Stromal cell of bone marrow (primary cell): Measurements from ENCODE around the gene PDGFRA.

Source experiments
- DNase-seq: peaks from one replicate; pipeline ENCODE4 v3.0.0-alpha.2; 2012; ENCODE audit warnings: low read depth

PDGFRA gene

DNA sequence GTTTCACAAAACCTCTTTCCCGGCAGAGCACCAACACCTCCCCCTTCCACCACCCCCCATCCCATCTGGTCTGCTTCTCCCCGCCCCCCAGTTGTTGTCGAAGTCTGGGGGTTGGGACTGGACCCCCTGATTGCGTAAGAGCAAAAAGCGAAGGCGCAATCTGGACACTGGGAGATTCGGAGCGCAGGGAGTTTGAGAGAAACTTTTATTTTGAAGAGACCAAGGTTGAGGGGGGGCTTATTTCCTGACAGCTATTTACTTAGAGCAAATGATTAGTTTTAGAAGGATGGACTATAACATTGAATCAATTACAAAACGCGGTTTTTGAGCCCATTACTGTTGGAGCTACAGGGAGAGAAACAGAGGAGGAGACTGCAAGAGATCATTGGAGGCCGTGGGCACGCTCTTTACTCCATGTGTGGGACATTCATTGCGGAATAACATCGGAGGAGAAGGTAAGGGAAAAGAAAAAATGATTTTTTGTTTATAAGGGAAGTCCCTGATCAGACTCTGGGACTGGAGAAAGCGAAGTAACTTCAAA is at the start of gene PDGFRA:
TSS of gene PDGFRA (plus strand) at position 333 of the 541 bp plus-strand sequence. CDS start 29,476 bp downstream, outside the sequence.
- DNase-seq = peak; percentile 97

DNA sequence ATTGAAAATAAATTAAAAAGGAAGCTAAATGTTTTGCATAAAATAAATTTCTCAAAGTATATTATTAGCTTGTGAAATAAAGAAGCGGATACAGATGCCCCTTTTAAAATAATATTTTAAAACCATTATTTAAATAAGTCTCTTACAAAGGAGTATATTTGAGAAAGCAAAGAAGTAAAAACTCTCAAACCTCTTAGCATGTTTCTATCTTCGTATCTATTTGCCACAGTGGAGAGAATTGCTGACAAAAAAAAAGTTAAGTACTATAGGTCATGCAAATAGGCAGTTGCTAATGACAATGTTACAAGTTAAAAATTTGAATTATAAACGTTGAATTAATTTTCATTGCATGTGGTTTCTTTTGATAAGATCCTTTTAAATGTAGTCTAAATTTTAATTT is 44.5 kb upstream of the PDGFRA start:
- DNase-seq = no peak

GRCh38 chr4:54185044-54185780 is 43.9 kb upstream of the PDGFRA start:
- no peak for DNase-seq

DNA sequence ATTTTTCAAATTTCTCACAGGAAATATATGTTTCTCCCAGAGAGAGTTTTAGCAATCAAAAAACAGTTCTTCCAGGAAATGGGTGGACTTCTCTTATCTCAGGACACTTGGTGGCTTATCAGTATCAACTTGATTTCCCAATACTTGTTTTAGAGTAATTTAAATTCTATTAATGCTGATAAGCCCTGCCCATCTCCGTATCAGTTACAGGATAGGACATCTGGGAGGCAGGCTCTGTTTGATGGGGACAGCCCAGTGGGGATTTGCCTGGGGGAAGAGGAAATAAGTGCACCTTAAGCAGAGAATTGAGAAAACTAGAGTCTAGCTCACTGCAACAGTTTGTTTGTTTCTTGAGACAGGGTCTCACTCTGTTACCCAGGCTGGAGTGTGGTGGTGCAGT is 43.2 kb upstream of the PDGFRA start:
- no peak for DNase-seq

- no peak for DNase-seq
Observed at GRCh38 chr4:54186371-54186770, 42.7 kb upstream of the PDGFRA start.

GRCh38 chr4:54187148-54187547 is 41.9 kb upstream of the PDGFRA start:
- DNase-seq = no peak

DNA sequence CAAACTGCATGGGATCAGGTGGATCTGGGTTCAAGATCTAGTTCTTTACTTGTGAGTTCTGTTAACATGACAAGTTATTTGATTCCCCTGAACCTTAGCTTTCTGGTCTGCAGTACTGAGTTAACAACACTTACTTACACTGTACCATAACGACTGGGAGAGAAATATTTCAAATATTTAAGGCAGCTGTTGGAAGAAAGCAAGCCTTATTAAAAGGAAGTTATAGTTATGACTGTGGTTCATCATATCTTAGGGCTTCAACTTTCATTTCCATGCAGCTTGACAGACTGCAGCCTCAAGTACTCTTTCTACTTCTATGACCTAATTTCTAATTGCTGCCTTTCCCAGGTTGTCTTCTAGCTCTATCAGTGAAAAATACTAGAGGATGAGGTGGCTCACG is 40.0 kb upstream of the PDGFRA start:
- DNase-seq = no peak

- no peak for DNase-seq
Observed at GRCh38 chr4:54192811-54193210, 36.3 kb upstream of the PDGFRA start.

DNA sequence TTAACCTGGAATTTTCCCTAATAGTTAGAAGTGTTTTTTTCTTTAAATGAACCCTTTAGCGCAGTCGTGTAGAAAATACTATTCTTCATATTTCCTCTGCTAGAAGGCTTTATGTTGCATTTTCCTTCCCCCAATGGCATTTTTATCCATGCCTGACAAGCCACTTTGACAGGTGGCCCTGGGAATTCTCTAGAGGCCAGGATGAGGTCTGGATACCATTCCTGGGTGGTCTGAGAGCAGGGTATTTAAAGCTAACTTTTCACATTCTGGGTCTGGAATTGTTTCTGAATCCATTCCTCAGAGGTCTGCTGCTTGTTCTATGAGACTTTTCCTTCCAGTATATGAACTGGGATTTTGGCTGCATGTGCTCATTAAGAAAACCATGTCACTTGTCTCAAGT is 31.2 kb upstream of the PDGFRA start:
- DNase-seq = no peak

GRCh38 chr4:54199919-54200318 is 29.2 kb upstream of the PDGFRA start:
- no peak for DNase-seq

GRCh38 chr4:54209617-54210016 is 19.5 kb upstream of the PDGFRA start:
- no peak for DNase-seq

DNA sequence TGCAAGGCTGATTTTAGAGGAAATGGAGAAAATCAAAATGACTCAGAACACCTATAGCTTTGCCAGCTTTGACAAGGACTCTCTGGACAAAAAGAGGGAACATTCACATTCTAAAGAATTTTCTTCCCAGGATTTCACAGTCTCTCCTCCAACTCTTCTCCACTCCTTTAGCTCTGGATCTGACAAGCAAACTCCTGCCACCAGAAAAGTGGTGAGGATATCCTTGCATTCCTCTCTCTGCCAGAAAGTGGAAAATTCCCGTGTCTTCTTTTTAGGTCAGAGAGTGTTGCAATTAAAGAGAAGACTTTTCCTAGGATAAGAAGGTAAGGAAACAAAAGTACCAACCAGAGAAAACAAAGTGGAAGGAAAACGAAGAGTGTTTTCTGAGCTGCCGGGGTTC is 16.1 kb upstream of the PDGFRA start:
- no peak for DNase-seq

DNA sequence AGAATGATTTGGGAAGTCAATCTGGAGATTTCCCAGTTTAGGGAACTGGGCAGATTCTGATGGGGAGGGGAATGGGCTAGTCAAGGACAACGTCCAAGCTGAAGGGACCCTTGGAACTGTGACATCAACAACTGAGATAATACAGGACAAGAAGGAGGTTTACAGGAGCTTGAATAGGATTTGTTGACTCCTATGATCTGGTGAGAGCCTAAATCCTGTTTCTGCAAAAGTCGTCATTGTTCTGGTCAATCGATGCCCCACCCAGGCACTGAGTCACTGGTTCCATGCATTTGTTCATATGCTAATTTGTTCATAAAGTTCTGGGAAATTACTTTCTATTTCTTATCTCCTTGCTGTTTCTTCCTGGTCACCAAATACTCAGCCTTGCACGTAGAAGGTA is 15.3 kb upstream of the PDGFRA start:
- DNase-seq = no peak

GRCh38 chr4:54215379-54216077 is 13.6 kb upstream of the PDGFRA start:
- DNase-seq = no peak

- peak; percentile 78 for DNase-seq
Observed at GRCh38 chr4:54217642-54218495, 11.2 kb upstream of the PDGFRA start.

GRCh38 chr4:54218736-54219135 is 10.4 kb upstream of the PDGFRA start:
- DNase-seq = no peak

GRCh38 chr4:54224996-54225597 is 4.0 kb upstream of the PDGFRA start:
- DNase-seq = no peak

GRCh38 chr4:54225598-54226403 is 3.3 kb upstream of the PDGFRA start:
- DNase-seq = no peak

- DNase-seq = peak; percentile 85
Observed at GRCh38 chr4:54226404-54227255, 2.5 kb upstream of the PDGFRA start.
